HepG2 (cell line): ENCODE results near the gene CTPS2. TPM values are rescaled to one million over a fixed set of nuclear protein-coding genes. Genes with fewer than 3 reads are reported as not detected.
A peak's percentile ranks its signal among the peaks of the same experiment; 100 is the strongest.

ENCODE experiments used
- PHF21A ChIP-seq: sonication (generic); formaldehyde crosslinking; IDR thresholded peaks from 2 replicates; pipeline ENCODE4 v1.5.0; 2020; ENCODE audit warnings: mild to moderate bottlenecking, missing genetic modification reagents
- POLR2A ChIP-seq, 2 experiments: IDR thresholded peaks; 2 replicates each; pipeline ENCODE4 v1.6.1; 2011; ENCODE audit warnings: low read depth in 2 of 2, low read length in 2 of 2, mild to moderate bottlenecking in 1 of 2, moderate library complexity in 1 of 2; ENCODE audit not compliant: insufficient read depth in 1 of 2
- SAP130 ChIP-seq: IDR thresholded peaks from 2 replicates; pipeline ENCODE4 v1.6.1; 2016; ENCODE audit warnings: low read depth
- TCF7L2 ChIP-seq: IDR thresholded peaks from 2 replicates; pipeline ENCODE4 v1.6.1; 2011; ENCODE audit warnings: mild to moderate bottlenecking, low read depth, low read length, moderate library complexity
- ZNF431 ChIP-seq: sonication (generic); formaldehyde crosslinking; IDR thresholded peaks from 2 replicates; pipeline ENCODE4 v1.9.0; 2022; ENCODE audit warnings: missing genetic modification reagents, low read depth, mild to moderate bottlenecking, borderline replicate concordance
- polyA plus RNA-seq, 8 experiments: library from polyadenylated mRNA; depleted of rRNA in 3 of 8; stranded (reverse) in 7 of 8; unstranded in 1 of 8; fragments of >200 nt; fragmentation: Illumina TruSeq in 4 of 8; extraction: Trizol in 4 of 8; gene quantifications; 2 replicates each; pipeline versions ENCODE4 v1.2.1 to v1.2.3, GENCODE V29; 2011 to 2016; ENCODE audit warnings: low read depth in 4 of 8, missing spikeins in 1 of 8, mixed read lengths in 1 of 8; ENCODE audit not compliant: insufficient read depth in 1 of 8
- total RNA-seq, 5 experiments: library from RNA; depleted of rRNA; stranded (reverse); fragments of >200 nt; fragmentation: Illumina TruSeq; extraction: Trizol; gene quantifications; 2 replicates each; pipeline ENCODE4 v1.2.3, GENCODE V29; 2016; ENCODE audit warnings: low read depth in 1 of 5
- TF ChIP-seq, protein P1 (sequence below): sonication (generic); formaldehyde crosslinking; IDR thresholded peaks from 2 replicates; pipeline ENCODE4 v1.8.1; 2023; ENCODE audit warnings: mild to moderate bottlenecking, missing genetic modification reagents
- TF ChIP-seq, protein P2 (sequence below): sonication (generic); formaldehyde crosslinking; IDR thresholded peaks from one replicate; pipeline ENCODE4 v1.5.1; 2020; ENCODE audit warnings: mild to moderate bottlenecking, missing genetic modification reagents; ENCODE audit errors: not compliant biosample characterization

Gene CTPS2
- total and polyA plus RNA-seq, 2 of the 13 experiments (the other 11 are each of a cell fraction or from before 2014, with no cell fraction given) = 10.3 to 26.1 TPM

DNA sequence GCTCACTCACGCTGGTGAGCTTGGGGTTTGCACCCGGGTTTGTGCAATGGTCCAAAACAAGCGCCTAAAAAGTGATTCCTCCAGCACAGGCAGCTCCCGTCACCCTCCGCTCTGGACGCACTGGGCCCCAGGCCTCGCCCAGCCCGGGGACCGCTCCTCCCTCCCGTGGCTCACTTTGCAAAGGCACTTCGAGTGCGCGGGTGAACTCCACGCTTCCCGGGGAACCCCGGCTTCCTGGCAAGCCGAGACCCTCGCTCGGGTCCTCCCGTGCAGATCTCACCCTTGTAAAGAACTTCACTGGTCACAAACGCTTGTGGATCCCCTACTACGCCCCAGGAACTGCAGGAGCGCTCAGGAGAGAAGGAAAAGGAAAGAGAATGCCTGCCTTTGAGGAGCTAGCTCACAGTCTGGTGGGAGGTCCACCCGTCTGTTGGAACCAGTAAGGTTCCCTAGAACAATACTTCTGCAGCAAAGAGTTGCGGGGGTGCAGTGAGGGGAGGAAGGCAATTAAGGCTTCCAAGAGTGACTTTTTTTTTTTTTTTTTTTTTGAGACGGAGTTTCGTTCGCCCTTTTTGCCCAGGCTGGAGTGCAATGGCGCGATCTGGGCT lies at the start of gene CTPS2 (continued):
- TF ChIP-seq TCF7L2 = no peak
- TF ChIP-seq SAP130 (CRISPR knock-in tag) = 0 out of 2 replicates have a peak, but pooled peaks have one; percentile 38
- TF ChIP-seq POLR2A (IDR thresholded peaks at IDR 0.05; ENCODE audit: insufficient read depth in 1 of 2, low read depth in 2 of 2, low read length in 2 of 2) = peak; percentile 59 to 66; a peak in 3 of 4 replicates
- TF ChIP-seq, protein P1, sequence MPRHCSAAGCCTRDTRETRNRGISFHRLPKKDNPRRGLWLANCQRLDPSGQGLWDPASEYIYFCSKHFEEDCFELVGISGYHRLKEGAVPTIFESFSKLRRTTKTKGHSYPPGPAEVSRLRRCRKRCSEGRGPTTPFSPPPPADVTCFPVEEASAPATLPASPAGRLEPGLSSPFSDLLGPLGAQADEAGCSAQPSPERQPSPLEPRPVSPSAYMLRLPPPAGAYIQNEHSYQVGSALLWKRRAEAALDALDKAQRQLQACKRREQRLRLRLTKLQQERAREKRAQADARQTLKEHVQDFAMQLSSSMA (CRISPR knock-in tag) = 0 out of 2 replicates have a peak, but pooled peaks have one; percentile 53
- TF ChIP-seq PHF21A = peak; percentile 51; the same call in 1 of the 2 replicates
- TF ChIP-seq ZNF431 = no peak
- TF ChIP-seq, protein P2, sequence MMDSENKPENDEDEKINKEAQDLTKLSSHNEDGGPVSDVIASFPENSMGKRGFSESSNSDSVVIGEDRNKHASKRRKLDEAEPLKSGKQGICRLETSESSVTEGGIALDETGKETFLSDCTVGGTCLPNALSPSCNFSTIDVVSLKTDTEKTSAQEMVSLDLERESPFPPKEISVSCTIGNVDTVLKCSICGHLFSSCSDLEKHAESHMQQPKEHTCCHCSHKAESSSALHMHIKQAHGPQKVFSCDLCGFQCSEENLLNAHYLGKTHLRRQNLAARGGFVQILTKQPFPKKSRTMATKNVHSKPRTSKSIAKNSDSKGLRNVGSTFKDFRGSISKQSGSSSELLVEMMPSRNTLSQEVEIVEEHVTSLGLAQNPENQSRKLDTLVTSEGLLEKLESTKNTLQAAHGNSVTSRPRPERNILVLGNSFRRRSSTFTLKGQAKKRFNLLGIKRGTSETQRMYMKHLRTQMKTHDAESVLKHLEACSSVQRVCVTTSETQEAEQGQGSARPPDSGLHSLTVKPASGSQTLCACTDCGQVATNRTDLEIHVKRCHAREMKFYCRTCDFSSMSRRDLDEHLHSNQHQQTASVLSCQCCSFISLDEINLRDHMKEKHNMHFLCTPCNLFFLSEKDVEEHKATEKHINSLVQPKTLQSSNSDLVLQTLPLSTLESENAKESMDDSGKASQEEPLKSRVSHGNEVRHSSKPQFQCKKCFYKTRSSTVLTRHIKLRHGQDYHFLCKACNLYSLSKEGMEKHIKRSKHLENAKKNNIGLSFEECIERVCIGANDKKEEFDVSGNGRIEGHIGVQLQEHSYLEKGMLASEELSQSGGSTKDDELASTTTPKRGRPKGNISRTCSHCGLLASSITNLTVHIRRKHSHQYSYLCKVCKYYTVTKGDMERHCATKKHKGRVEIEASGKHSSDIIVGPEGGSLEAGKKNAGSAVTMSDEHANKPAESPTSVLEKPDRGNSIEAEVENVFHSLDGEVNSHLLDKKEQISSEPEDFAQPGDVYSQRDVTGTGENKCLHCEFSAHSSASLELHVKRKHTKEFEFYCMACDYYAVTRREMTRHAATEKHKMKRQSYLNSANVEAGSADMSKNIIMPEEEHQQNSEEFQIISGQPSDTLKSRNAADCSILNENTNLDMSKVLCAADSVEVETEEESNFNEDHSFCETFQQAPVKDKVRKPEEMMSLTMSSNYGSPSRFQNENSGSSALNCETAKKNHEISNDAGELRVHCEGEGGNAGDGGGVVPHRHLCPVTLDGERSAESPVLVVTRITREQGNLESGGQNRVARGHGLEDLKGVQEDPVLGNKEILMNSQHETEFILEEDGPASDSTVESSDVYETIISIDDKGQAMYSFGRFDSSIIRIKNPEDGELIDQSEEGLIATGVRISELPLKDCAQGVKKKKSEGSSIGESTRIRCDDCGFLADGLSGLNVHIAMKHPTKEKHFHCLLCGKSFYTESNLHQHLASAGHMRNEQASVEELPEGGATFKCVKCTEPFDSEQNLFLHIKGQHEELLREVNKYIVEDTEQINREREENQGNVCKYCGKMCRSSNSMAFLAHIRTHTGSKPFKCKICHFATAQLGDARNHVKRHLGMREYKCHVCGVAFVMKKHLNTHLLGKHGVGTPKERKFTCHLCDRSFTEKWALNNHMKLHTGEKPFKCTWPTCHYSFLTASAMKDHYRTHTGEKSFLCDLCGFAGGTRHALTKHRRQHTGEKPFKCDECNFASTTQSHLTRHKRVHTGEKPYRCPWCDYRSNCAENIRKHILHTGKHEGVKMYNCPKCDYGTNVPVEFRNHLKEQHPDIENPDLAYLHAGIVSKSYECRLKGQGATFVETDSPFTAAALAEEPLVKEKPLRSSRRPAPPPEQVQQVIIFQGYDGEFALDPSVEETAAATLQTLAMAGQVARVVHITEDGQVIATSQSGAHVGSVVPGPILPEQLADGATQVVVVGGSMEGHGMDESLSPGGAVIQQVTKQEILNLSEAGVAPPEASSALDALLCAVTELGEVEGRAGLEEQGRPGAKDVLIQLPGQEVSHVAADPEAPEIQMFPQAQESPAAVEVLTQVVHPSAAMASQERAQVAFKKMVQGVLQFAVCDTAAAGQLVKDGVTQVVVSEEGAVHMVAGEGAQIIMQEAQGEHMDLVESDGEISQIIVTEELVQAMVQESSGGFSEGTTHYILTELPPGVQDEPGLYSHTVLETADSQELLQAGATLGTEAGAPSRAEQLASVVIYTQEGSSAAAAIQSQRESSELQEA (CRISPR knock-in tag) = peak; percentile 32
